B cell (primary cell): ENCODE measurements around the gene ILK.

Experiments used
- EZH2 ChIP-seq: IDR thresholded peaks from 2 replicates; pipeline ENCODE4 v1.6.1; 2012; ENCODE audit warnings: borderline replicate concordance, low read depth, mild to moderate bottlenecking, moderate library complexity, low read length; ENCODE audit not compliant: insufficient read depth, poor library complexity, severe bottlenecking
- TF ChIP-seq, protein P1 (sequence below): fragments of 200-600 bp; IDR thresholded peaks from one replicate; pipeline ENCODE4 v1.8.0; 2022; ENCODE audit warnings: antibody characterized with exemption, mild to moderate bottlenecking

DNA sequence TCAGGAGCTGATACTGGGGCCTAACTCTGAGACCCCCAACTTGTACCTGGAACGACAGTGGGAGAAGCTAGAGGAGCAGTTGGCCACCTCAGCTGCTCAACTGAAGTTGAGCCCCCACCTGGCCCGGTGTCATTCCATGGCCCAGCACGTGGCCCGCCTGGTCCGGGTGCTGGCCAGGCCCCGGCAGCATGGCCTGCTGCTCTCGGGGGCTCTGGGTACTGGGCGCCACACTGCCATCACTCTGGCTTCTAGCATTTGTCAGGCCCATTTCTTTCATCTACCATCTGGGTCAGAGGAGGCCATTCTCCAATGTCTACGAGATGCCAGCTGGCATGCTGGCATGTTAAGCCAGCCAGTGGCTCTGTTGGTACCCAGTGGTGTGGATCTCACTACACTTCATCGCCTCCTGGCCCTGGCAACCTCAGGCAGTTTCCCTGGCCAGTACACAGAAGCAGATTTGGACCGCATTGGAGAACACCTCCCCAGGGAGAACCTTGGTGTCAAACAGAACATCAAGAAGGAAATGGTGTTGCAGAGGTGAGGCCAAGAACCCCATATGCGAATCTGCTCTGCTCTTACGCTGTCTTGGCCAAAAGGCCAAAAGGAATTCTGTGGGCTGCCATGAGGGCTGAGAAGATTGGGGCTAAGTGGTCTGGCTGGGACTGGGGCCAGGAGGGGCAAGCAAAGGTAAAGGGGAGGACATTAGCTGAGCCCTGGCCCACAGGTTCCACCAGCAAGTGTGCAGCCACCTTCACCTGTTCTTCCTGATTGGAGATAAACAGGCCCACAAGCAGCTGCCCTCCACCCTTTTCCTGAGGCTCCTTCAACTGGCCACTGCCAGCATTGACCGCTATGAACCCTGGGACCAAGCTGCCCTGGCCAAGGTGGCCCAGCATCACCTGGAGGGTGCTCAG, 45.6 kb upstream of the ILK start:
- TF ChIP-seq, protein P1, sequence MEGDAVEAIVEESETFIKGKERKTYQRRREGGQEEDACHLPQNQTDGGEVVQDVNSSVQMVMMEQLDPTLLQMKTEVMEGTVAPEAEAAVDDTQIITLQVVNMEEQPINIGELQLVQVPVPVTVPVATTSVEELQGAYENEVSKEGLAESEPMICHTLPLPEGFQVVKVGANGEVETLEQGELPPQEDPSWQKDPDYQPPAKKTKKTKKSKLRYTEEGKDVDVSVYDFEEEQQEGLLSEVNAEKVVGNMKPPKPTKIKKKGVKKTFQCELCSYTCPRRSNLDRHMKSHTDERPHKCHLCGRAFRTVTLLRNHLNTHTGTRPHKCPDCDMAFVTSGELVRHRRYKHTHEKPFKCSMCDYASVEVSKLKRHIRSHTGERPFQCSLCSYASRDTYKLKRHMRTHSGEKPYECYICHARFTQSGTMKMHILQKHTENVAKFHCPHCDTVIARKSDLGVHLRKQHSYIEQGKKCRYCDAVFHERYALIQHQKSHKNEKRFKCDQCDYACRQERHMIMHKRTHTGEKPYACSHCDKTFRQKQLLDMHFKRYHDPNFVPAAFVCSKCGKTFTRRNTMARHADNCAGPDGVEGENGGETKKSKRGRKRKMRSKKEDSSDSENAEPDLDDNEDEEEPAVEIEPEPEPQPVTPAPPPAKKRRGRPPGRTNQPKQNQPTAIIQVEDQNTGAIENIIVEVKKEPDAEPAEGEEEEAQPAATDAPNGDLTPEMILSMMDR, result no peak
- no peak for TF ChIP-seq EZH2
